Measurements from ENCODE around the gene BAD. TPM values are rescaled to one million over a fixed set of nuclear protein-coding genes. Genes with fewer than 3 reads are reported as not detected.

Gene BAD
- total RNA-seq, 1 donor from 2014 or later = 43.6 TPM

DNA sequence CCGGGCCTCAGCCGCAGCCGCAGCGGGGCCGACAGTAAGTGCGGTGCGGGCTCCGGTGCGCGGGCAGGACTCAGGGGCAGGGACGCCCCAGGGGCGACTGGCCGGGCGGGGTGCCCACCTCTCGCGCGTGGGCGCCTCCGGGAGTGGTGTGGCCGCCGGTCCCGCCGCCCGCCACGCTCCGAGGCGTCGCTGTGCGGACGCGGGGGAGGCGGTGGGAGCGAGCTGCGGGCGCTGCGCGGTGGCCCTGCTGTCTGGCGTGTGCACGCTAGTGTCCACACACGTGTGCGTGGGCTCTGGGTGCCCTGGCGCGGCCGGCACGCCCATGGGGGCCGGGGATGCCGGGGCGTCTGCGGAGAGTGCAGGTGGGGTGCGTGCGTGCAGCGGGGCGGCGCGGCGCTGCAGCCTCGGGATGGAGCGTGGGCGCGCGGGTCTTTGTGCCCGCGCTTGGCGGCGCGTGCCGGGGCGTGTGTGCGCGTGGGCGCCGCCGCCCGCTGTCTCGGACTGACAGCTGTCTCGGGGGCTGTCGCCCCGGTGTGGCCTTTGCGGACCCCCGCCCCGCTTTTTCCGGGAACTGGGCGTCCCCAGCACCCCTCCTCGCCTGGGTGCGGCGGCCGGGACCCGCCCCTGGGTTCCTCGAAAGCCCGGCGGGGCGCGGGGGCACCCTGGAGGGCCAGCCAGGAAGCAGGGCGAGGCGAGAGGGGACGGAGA lies 7.4 kb upstream of the BAD start:
- no peak overlapping the region for H3K9ac ChIP-seq (ENCODE audit: low read length)
- FAIRE-seq = no peak
- H3K79me2 ChIP-seq (ENCODE audit: insufficient read depth, low read length) = no peaks in the 10 kb centered on the region
- peaks cover 56% of the 10 kb centered on the region for H3K27me3 ChIP-seq (ENCODE audit: insufficient read depth, low read length)
- peak overlapping the region; percentile 17 for H3K4me3 ChIP-seq (ENCODE audit: insufficient read depth, low read depth, low read length)
- Mint-ChIP-seq H3K27me3 (ENCODE audit: low read depth, unreplicated experiment) (peaks cover 46% of the 10 kb centered on the region), H3K27ac (ENCODE audit: unreplicated experiment) (no peak overlapping the region), H3K36me3 (ENCODE audit: low read depth, unreplicated experiment) (peaks cover 4% of the 10 kb centered on the region), H3K9me3 (ENCODE audit: unreplicated experiment) (no peaks in the 10 kb centered on the region), H3K4me1 (ENCODE audit: low read depth, unreplicated experiment) (peaks cover 10% of the 10 kb centered on the region), H3K4me3 (ENCODE audit: unreplicated experiment) (no peak overlapping the region)
- H3K36me3 ChIP-seq (ENCODE audit: insufficient read depth, low read length) = no peaks in the 10 kb centered on the region
- no peak for DNase-seq (ENCODE audit: low read depth)
- H4K20me1 ChIP-seq (ENCODE audit: insufficient read depth, low read length) = peaks cover 31% of the 10 kb centered on the region
- no peaks in the 10 kb centered on the region for H3K9me3 ChIP-seq (ENCODE audit: insufficient read depth, low read depth, low read length)
- peak overlapping the region; percentile 72 for H3K4me2 ChIP-seq (ENCODE audit: low read length)
- no peak overlapping the region for H2AFZ ChIP-seq (ENCODE audit: low read depth, low read length)
- peaks cover 3% of the 10 kb centered on the region for H3K4me1 ChIP-seq (ENCODE audit: insufficient read depth, low read length)
- TF ChIP-seq EZH2 (IDR thresholded peaks at IDR 0.05; ENCODE audit: insufficient read depth, low read length) = peak; percentile 97
- TF ChIP-seq, protein P1, sequence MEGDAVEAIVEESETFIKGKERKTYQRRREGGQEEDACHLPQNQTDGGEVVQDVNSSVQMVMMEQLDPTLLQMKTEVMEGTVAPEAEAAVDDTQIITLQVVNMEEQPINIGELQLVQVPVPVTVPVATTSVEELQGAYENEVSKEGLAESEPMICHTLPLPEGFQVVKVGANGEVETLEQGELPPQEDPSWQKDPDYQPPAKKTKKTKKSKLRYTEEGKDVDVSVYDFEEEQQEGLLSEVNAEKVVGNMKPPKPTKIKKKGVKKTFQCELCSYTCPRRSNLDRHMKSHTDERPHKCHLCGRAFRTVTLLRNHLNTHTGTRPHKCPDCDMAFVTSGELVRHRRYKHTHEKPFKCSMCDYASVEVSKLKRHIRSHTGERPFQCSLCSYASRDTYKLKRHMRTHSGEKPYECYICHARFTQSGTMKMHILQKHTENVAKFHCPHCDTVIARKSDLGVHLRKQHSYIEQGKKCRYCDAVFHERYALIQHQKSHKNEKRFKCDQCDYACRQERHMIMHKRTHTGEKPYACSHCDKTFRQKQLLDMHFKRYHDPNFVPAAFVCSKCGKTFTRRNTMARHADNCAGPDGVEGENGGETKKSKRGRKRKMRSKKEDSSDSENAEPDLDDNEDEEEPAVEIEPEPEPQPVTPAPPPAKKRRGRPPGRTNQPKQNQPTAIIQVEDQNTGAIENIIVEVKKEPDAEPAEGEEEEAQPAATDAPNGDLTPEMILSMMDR (IDR thresholded peaks at IDR 0.05; ENCODE audit: insufficient read depth, low read depth, low read length) = no peak
- H3K27ac ChIP-seq (ENCODE audit: low read depth, low read length) = no peak overlapping the region

DNA sequence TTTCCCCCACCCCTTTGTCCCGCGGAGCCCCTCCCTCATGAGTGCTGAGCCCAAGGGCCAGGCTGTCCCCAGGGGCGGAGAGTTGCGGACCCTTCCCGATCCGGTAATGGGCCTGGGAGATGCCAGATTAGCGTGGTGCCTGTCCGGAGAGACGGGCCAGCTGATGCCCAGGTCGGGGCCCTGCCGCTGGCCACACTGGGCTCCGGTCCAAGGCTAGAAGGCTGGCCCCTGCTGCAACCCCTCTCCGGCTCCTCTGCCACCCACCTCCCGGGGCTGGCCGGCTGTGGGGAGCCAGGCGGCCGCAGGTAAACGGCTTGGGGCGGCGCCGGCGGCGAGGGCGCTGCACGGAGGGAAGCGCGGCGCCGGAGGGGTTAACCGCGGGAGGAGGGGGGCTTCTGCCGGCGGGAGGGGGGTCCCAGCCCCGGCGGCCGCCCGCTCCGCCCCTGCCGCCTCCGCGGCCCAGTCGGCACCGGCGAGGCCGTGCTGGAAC lies 6.8 kb upstream of the BAD start, which contains the start of gene KCNK4:
TSS of gene KCNK4 (plus strand) at position 41 of the 490 bp plus-strand sequence. CDS start 1,717 bp downstream, outside the sequence.
- Mint-ChIP-seq H3K27me3 (ENCODE audit: low read depth, unreplicated experiment) (peaks cover 40% of the 10 kb centered on the region), H3K4me1 (ENCODE audit: low read depth, unreplicated experiment) (peaks cover 14% of the 10 kb centered on the region), H3K27ac (ENCODE audit: unreplicated experiment) (no peak within 1 kb of the TSS), H3K9me3 (ENCODE audit: unreplicated experiment) (no peaks in the 10 kb centered on the region), H3K36me3 (ENCODE audit: low read depth, unreplicated experiment) (peaks cover 4% of the 10 kb centered on the region), H3K4me3 (ENCODE audit: unreplicated experiment) (peak within 1 kb of the TSS; percentile 72)
- DNase-seq (ENCODE audit: low read depth) (no peak), FAIRE-seq (no peak)
- peak within 1 kb of the TSS; percentile 17 for H3K4me3 ChIP-seq (ENCODE audit: insufficient read depth, low read depth, low read length)
- peaks cover 50% of the 10 kb centered on the region for H3K27me3 ChIP-seq (ENCODE audit: insufficient read depth, low read length)
- H4K20me1 ChIP-seq (ENCODE audit: insufficient read depth, low read length) = peaks cover 31% of the 10 kb centered on the region
- H3K4me1 ChIP-seq (ENCODE audit: insufficient read depth, low read length) = peaks cover 3% of the 10 kb centered on the region
- no peaks in the 10 kb centered on the region for H3K36me3 ChIP-seq (ENCODE audit: insufficient read depth, low read length)
- H3K27ac ChIP-seq (ENCODE audit: low read depth, low read length) = no peak within 1 kb of the TSS
- H3K4me2 ChIP-seq (ENCODE audit: low read length) = peak within 1 kb of the TSS; percentile 72
- TF ChIP-seq, protein P1 (IDR thresholded peaks at IDR 0.05; ENCODE audit: insufficient read depth, low read depth, low read length) = no peak
- TF ChIP-seq EZH2 (IDR thresholded peaks at IDR 0.05; ENCODE audit: insufficient read depth, low read length) = peak; percentile 27
- H2AFZ ChIP-seq (ENCODE audit: low read depth, low read length) = no peak within 1 kb of the TSS
- no peaks in the 10 kb centered on the region for H3K9me3 ChIP-seq (ENCODE audit: insufficient read depth, low read depth, low read length)
- no peak within 1 kb of the TSS for H3K9ac ChIP-seq (ENCODE audit: low read length)
- H3K79me2 ChIP-seq (ENCODE audit: insufficient read depth, low read length) = no peaks in the 10 kb centered on the region

All from astrocyte (in vitro differentiated cells and primary cell).